Activated naive CD4-positive, alpha-beta T cell treated with anti-CD3 and anti-CD28 coated beads for 36 hours (primary cell): ENCODE measurements around the gene CCDC18. TPM values are rescaled to one million over a fixed set of nuclear protein-coding genes. Genes with fewer than 3 reads are reported as not detected.
"Not testable (repeated sequence)": the region's sequence is repeated elsewhere in the genome, so short reads cannot be mapped to it uniquely, and the experiment has no call there.

Source experiments
- CTCF ChIA-PET: fragments of 350-600 bp; sonication (Branson Sonifier 250); formaldehyde crosslinking; loops from one replicate; lab custom pipeline; 2021; ENCODE audit warnings: antibody characterized with exemption; lab: Charles Lee
- DNase-seq: peaks from one replicate; pipeline ENCODE4 v3.0.0-alpha.2; 2020
- H3K27ac Mint-ChIP-seq: one replicate; pipeline ENCODE4 v1.8.0; 2021; ENCODE audit warnings: mild to moderate bottlenecking, mixed read lengths
- H3K27me3 Mint-ChIP-seq: one replicate; pipeline ENCODE4 v1.8.0; 2021; ENCODE audit warnings: low read depth, mixed read lengths
- H3K36me3 Mint-ChIP-seq: one replicate; pipeline ENCODE4 v1.8.0; 2021; ENCODE audit warnings: low read depth, mixed read lengths
- H3K4me1 Mint-ChIP-seq: one replicate; pipeline ENCODE4 v1.8.0; 2021; ENCODE audit warnings: low read depth, mixed read lengths
- H3K4me3 Mint-ChIP-seq: one replicate; pipeline ENCODE4 v1.8.0; 2021; ENCODE audit warnings: mild to moderate bottlenecking, moderate library complexity, mixed read lengths
- H3K9me3 Mint-ChIP-seq: one replicate; pipeline ENCODE4 v1.8.0; 2021; ENCODE audit warnings: mixed read lengths
- intact Hi-C: fragments of 100-400 bp; cut with micrococcal nuclease; formaldehyde crosslinking; loops from one replicate; pipeline ENCODE4 v1.15.1; 2023
- total RNA-seq, 2 experiments: library from RNA; stranded (reverse); gene quantifications; one replicate each; pipeline ENCODE4 v1.2.3, GENCODE V29; 2021

The CCDC18 gene
- total RNA-seq, 2 experiments from 2014 or later = 16.2 to 16.4 TPM

DNA sequence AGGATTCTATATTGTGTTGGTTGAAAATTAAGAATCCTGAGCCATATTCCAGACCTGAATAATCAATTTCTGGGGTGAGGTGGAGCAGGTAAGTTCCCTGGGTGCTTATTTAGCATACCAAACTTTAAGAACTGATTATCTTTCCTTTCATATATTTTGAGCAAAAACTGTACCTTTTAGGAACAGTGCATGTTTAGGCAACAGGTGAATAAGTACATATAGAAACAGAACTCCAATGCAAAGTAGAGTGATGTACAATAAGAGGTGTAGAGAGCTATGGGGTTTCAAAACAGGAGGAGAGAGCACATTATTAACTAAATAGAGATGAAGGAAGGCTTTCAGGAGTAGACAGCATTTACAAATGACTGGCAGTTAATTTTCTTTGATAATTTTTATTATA, 29.1 kb upstream of the CCDC18 start:
- no peak overlapping the region for H3K4me3 Mint-ChIP-seq
- CTCF ChIA-PET = no interaction called here
- no peaks in the 10 kb centered on the region for H3K27me3 Mint-ChIP-seq
- DNase-seq = no peak
- peaks cover 22% of the 10 kb centered on the region for H3K4me1 Mint-ChIP-seq
- no peaks in the 10 kb centered on the region for H3K9me3 Mint-ChIP-seq
- intact Hi-C loops = no loop called here
- H3K36me3 Mint-ChIP-seq = peaks cover 35% of the 10 kb centered on the region
- no peak overlapping the region for H3K27ac Mint-ChIP-seq

DNA sequence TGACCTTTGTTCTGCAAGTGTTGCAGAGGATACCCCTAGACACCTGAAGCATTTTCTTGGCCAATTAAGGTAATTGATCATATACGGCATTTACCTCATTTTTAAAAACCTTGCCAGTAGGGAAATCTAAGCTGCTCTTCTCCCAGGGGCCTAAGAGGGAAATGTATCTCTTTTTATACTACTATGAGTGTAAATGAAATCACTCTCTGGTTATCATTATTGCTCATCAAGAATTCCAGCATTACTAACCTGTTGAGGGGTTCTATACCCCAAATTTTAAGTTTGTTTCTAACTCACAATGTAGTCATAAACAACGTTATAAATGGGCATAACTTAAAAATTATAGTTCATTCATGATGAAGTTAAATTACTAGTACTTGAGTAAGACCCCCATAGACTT, 27.7 kb upstream of the CCDC18 start:
- Mint-ChIP-seq H3K4me1 (peaks cover 22% of the 10 kb centered on the region), H3K9me3 (no peaks in the 10 kb centered on the region), H3K27me3 (no peaks in the 10 kb centered on the region), H3K36me3 (peaks cover 26% of the 10 kb centered on the region), H3K4me3 (no peak overlapping the region), H3K27ac (peak overlapping the region; percentile 38)
- DNase-seq = no peak
- intact Hi-C loops = no loop called here
- CTCF ChIA-PET = interaction anchor here (1.2 kb wide), 1 partner anchor 73 kb away, joined by 3 read pairs; no protein-coding TSS in a partner anchor

DNA sequence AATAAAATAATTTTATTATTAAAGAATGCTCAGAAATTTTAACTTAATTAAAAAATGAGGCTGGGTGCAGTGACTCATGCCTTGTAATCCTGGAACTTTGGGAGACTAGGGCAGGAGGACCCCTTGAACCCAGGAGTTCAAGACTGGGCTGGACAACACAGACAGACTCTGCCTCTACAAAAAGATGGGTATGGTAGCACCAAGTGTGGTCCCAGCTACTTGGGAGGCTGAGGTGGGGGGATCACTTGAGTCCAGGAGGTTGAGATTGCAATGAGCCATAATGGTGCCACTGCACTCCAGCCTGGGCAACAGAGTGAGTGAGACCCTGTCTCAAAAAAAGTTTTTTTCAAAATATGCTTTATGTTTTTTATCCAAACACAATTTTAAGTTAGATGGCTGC, 25.6 kb upstream of the CCDC18 start:
- no peak for DNase-seq
- CTCF ChIA-PET = interaction anchor here (0.7 kb wide), 2 partner anchors 20 to 134 kb away, joined by 3 read pairs; no protein-coding TSS in a partner anchor
- peaks cover 19% of the 10 kb centered on the region for H3K36me3 Mint-ChIP-seq
- intact Hi-C loops = loop anchor here (1.0 kb wide), 2 partner anchors 24 to 75 kb away; no protein-coding TSS in a partner anchor
- H3K27me3 Mint-ChIP-seq = no peaks in the 10 kb centered on the region
- H3K9me3 Mint-ChIP-seq = no peaks in the 10 kb centered on the region
- peak overlapping the region; percentile 73 for H3K27ac Mint-ChIP-seq
- peaks cover 22% of the 10 kb centered on the region for H3K4me1 Mint-ChIP-seq
- no peak overlapping the region for H3K4me3 Mint-ChIP-seq

DNA sequence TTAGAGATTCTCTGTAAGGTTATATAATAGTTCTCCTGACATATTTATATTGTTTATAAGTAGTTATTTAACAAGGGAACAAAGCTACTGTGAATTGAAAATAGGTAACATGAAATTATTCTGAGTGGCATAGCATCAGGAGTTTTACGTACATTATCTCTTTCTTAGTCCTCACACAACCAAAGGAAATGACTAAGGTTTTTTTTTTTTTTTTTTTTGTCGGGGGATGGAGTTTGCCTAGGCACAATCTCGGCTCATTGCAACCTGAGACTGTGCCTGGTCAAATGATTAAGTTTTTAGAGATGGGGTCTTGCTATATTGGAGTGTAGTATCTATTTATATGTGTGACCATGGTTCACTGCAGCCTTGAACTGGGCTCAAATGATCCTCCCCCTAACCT, 25.2 kb upstream of the CCDC18 start:
- Mint-ChIP-seq H3K4me1 (peaks cover 23% of the 10 kb centered on the region), H3K4me3 (no peak overlapping the region), H3K27me3 (no peaks in the 10 kb centered on the region), H3K27ac (peak overlapping the region; percentile 73), H3K9me3 (no peaks in the 10 kb centered on the region), H3K36me3 (peaks cover 19% of the 10 kb centered on the region)
- DNase-seq = no peak
- intact Hi-C loops = loop anchor here (1.0 kb wide), 2 partner anchors 24 to 75 kb away; no protein-coding TSS in a partner anchor
- CTCF ChIA-PET = interaction anchor here (0.7 kb wide), 1 partner anchor 135 kb away, joined by 3 read pairs; no protein-coding TSS in a partner anchor

DNA sequence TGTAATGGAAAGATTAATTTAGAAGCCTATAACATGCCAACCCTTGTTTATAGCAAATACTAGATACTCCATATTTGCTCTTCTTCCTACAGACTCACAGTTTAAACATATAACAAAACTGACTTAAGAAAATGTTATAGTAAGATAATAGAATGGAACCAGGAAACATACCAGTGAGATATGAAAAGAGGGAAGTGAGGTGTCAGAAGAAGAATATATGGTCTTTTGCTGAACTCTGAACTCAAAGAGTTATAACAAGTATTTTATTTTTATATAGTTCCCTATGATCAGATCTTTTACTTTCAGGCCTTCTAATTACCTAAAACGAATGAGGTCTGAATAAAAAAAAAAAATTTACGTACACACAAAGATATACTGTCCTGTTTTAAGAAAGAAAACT, 21.2 kb upstream of the CCDC18 start:
- H3K27me3 Mint-ChIP-seq = no peaks in the 10 kb centered on the region
- no peaks in the 10 kb centered on the region for H3K9me3 Mint-ChIP-seq
- no peak overlapping the region for H3K4me3 Mint-ChIP-seq
- intact Hi-C loops = no loop called here
- DNase-seq = no peak
- H3K36me3 Mint-ChIP-seq = peaks cover 10% of the 10 kb centered on the region
- CTCF ChIA-PET = interaction anchor here (0.5 to 0.9 kb wide), 2 partner anchors 10 to 198 kb away, joined by 3 to 4 read pairs; no protein-coding TSS in a partner anchor
- H3K4me1 Mint-ChIP-seq = peaks cover 23% of the 10 kb centered on the region
- no peak overlapping the region for H3K27ac Mint-ChIP-seq

DNA sequence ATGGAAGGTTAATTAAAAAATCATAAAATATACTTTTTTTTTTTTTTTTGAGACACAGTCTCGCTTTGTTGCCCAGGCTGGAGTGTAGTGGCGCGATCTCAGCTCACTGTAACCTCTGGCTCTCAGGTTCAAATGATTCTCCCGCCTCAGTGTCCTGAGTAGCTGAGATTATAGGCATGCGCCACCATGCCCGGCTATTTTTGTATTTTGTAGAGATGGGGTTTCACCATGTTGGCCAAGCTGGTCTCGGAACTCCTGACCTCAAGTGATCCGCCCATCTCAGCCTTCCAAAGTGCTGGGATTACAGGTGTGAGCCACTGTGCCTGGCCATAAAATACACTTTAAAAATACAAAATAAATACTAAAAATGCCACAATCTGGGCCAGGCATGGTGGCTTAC, 17.2 kb upstream of the CCDC18 start:
- peaks cover 20% of the 10 kb centered on the region for H3K36me3 Mint-ChIP-seq
- CTCF ChIA-PET, H3K27ac Mint-ChIP-seq, H3K27me3 Mint-ChIP-seq, H3K4me3 Mint-ChIP-seq, DNase-seq, H3K9me3 Mint-ChIP-seq, intact Hi-C loops: not testable (repeated sequence)
- peaks cover 21% of the 10 kb centered on the region for H3K4me1 Mint-ChIP-seq

DNA sequence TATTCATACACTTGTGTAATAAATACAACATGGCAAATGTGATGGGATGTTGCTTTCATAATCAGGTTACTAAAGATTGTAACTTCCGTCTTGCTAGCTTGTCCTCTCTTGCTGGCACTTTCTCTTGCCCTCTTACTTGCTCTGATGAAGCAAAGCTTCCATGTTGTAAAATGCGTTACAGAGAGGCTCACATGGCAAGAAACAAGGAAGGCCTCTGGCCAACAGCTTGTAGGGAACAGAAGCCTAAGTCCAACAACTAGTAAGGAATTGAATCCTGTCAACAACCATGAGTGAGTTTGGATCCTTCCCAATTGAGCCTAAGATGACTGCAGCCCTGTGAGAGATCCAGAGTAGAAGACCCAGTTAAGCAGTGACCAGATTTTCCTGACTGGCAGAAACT, 15.7 kb upstream of the CCDC18 start:
- no peak for DNase-seq
- no peaks in the 10 kb centered on the region for H3K27me3 Mint-ChIP-seq
- H3K9me3 Mint-ChIP-seq = peaks cover 12% of the 10 kb centered on the region
- H3K27ac Mint-ChIP-seq = no peak overlapping the region
- peaks cover 27% of the 10 kb centered on the region for H3K4me1 Mint-ChIP-seq
- intact Hi-C loops = no loop called here
- CTCF ChIA-PET = interaction anchor here (0.6 to 1.0 kb wide), 2 partner anchors 14 to 66 kb away, joined by 3 read pairs; no protein-coding TSS in a partner anchor
- H3K36me3 Mint-ChIP-seq = peaks cover 24% of the 10 kb centered on the region
- no peak overlapping the region for H3K4me3 Mint-ChIP-seq

DNA sequence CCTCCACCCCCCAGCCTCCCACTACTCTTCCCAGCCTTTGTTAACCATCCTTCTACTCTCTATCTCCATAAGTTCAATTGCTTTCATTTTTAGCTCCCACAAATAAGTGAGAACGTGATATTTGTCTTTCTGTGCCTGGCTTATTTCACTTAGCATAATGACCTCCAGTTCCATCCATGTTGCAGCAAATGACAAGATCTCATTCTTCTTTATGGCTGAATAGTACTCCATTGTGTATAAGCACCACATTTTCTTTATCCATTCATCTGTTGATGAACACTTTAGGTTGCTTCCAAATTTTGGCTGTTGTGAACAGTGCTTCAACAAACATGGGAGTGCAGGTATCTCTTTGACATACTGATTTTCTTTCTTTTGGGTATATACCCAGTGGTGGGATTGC, 14.6 kb upstream of the CCDC18 start:
- H3K27me3 Mint-ChIP-seq, intact Hi-C loops, H3K4me3 Mint-ChIP-seq, DNase-seq, CTCF ChIA-PET, H3K27ac Mint-ChIP-seq: not testable (repeated sequence)
- peaks cover 13% of the 10 kb centered on the region for H3K9me3 Mint-ChIP-seq
- H3K4me1 Mint-ChIP-seq = peaks cover 29% of the 10 kb centered on the region
- peaks cover 28% of the 10 kb centered on the region for H3K36me3 Mint-ChIP-seq

DNA sequence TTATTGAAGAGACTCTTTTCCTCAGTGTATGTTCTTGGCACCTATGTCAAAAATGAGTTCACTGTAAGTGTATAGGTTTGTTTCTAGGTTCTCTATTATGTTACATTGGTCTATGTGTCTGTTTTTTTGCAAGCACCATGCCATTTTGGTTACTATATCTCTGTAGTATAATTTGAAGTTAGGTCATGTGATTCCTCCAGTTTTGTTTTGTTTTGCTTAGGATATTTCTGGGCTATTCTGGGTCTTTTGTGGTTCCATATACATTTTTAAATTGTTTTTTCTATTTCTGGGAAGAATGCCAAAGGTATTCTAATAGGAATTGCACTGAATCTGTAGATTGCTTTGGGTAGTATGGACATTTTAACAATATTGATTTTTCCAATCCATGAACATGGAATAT, 13.5 kb upstream of the CCDC18 start:
- Mint-ChIP-seq H3K36me3 (peaks cover 30% of the 10 kb centered on the region), H3K27me3 (no peaks in the 10 kb centered on the region), H3K4me3 (no peak overlapping the region), H3K27ac (no peak overlapping the region), H3K4me1 (peaks cover 33% of the 10 kb centered on the region), H3K9me3 (peaks cover 13% of the 10 kb centered on the region)
- CTCF ChIA-PET = no interaction called here
- intact Hi-C loops = no loop called here
- no peak for DNase-seq

DNA sequence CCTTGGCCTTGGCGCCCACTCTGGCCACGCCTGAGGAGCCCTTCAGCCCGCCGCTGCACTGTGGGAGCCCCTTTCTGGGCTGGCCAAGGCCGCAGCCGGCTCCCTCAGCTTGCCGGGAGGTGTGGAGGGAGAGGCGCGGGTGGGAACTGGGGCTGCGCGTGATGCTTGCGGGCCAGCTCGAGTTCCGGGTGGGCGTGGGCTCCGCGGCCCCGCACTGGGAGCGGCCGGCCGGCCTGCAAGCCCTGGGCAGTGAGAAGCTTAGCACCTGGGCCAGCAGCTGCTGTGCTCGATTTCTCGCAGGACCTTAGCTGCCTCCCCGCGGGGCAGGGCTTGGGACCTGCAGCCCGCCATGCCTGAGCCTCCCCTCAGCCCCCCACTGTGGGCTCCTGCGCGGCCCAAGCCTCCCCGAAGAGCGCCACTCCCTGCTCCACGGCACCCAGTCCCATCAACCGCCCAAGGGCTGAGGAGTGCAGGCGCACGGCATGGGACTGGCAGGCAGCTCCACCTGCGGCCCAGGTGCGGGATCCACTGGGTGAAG, 10.3 kb upstream of the CCDC18 start:
- CTCF ChIA-PET = interaction anchor here (0.8 kb wide), 1 partner anchor 11 kb away, joined by 3 read pairs; no protein-coding TSS in a partner anchor
- H3K27ac Mint-ChIP-seq, DNase-seq, H3K4me3 Mint-ChIP-seq, intact Hi-C loops, H3K27me3 Mint-ChIP-seq: not testable (repeated sequence)
- Mint-ChIP-seq H3K36me3 (peaks cover 39% of the 10 kb centered on the region), H3K9me3 (peaks cover 13% of the 10 kb centered on the region), H3K4me1 (peaks cover 43% of the 10 kb centered on the region)

DNA sequence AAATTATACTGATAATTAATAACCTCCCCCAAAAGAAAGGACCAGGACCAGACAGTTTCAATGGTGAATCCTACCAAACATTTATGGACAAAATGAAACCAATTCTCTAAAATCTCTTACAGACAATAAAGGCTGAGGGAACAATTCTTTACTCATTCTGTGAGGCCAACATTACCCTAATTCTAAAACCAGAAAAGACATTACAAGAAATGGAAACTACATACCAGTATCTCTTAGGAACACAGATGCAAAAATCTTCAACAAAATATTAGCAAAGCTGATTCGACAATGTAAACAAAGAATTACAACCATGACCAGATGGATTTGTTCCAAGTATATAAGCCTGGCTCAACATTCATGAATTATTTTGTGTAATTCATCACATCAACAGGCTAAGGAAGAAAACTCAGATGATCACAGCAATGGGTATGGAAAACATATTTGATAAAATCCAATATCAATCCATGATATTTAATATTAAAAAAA, 8.9 kb upstream of the CCDC18 start:
- intact Hi-C loops = loop anchor here (1.0 kb wide), 1 partner anchor 8 kb away; no protein-coding TSS in a partner anchor
- CTCF ChIA-PET = no interaction called here
- Mint-ChIP-seq H3K27ac (no peak overlapping the region), H3K36me3 (peaks cover 35% of the 10 kb centered on the region), H3K9me3 (peaks cover 7% of the 10 kb centered on the region), H3K27me3 (no peaks in the 10 kb centered on the region), H3K4me3 (peak overlapping the region; percentile 76), H3K4me1 (peaks cover 45% of the 10 kb centered on the region)
- DNase-seq = no peak

DNA sequence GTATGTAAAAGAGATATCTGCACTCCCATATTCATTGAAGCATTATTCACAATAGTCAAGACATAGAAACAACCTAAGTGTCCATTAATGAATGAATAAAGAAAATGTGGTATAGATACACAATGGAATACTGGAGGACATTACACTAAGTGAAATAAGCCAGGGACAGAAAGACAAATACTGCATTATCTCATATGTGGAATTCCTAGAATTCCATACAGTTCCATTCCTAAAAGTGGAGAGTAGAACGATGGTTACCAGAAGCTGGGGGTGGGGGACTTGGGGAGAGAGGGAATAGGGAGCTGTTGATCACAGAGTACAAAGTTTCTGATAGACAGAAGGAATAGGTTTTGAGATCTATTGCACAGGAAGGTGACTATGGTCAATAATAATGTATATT, 7.7 kb upstream of the CCDC18 start:
- Mint-ChIP-seq H3K4me1 (peaks cover 54% of the 10 kb centered on the region), H3K9me3 (peaks cover 5% of the 10 kb centered on the region), H3K27me3 (no peaks in the 10 kb centered on the region), H3K4me3 (no peak overlapping the region), H3K36me3 (peaks cover 32% of the 10 kb centered on the region), H3K27ac (no peak overlapping the region)
- no peak for DNase-seq
- CTCF ChIA-PET = interaction anchor here (0.6 to 1.7 kb wide), 3 partner anchors 46 to 1197 kb away, joined by 3 to 7 read pairs (median 7); no protein-coding TSS in a partner anchor
- intact Hi-C loops = no loop called here

DNA sequence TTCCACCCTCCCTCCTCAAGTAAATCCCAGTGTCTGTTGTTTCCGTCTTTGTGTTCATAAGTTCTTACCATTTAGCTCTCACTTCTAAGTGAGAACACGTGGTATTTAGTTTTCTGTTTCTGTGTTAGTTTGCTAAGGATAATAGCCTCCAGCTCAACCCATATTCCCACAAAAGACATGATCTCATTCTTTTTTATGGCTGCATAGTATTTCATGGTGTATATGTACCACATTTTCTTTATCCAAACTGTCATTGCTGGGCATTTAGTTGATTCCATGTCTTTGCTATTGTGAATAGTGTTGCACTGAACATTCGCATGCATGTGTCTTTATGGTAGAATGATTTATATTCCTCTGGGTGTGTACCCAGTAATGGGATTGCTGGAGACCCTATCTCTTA, 5.9 kb upstream of the CCDC18 start:
- not testable (repeated sequence) for H3K27me3 Mint-ChIP-seq, H3K4me3 Mint-ChIP-seq, H3K9me3 Mint-ChIP-seq, H3K27ac Mint-ChIP-seq, DNase-seq
- intact Hi-C loops = loop anchor here (5.0 kb wide), 1 partner anchor 317 kb away; no protein-coding TSS in a partner anchor
- H3K4me1 Mint-ChIP-seq = peaks cover 58% of the 10 kb centered on the region
- CTCF ChIA-PET = interaction anchor here (0.6 kb wide), 1 partner anchor 184 kb away, joined by 3 read pairs; no protein-coding TSS in a partner anchor
- H3K36me3 Mint-ChIP-seq = peaks cover 25% of the 10 kb centered on the region
